Keratinocyte (primary cell): ENCODE results near the gene VRK2. TPM values are rescaled to one million over a fixed set of nuclear protein-coding genes. Genes with fewer than 3 reads are reported as not detected.

ENCODE experiments used
- DNase-seq: peaks from one replicate; pipeline ENCODE4 v3.0.0-alpha.2; 2011; ENCODE audit warnings: low read depth, missing footprints, low spot score
- FAIRE-seq: peaks from 2 replicates; lab custom pipeline; 2011; peaks lifted over from hg19 to GRCh38; lab: Jason Lieb, UNC
- H2AFZ ChIP-seq: 2 replicates; pipeline ENCODE4 v1.6.0; 2012; ENCODE audit warnings: low read length, control low read depth, inconsistent platforms; ENCODE audit not compliant: control insufficient read depth
- H3K27ac ChIP-seq: 2 replicates; pipeline ENCODE4 v1.5.1; 2011; ENCODE audit warnings: low read length; ENCODE audit not compliant: control insufficient read depth, insufficient read depth
- H3K27me3 ChIP-seq: 3 replicates; pipeline ENCODE4 v1.6.0; 2011; ENCODE audit warnings: low read length; ENCODE audit not compliant: control insufficient read depth, insufficient read depth; ENCODE audit errors: extremely low read depth
- H3K36me3 ChIP-seq, 2 experiments: 2 replicates in 1 of 2; 3 replicates in 1 of 2; pipeline ENCODE4 v1.5.1; 2011; ENCODE audit warnings: low read length in 2 of 2, mild to moderate bottlenecking in 1 of 2; ENCODE audit not compliant: control insufficient read depth in 2 of 2, insufficient read depth in 2 of 2; ENCODE audit errors: extremely low read depth in 1 of 2
- H3K4me1 ChIP-seq: 3 replicates; pipeline ENCODE4 v1.5.1; 2011; ENCODE audit warnings: low read length; ENCODE audit not compliant: control insufficient read depth, insufficient read depth; ENCODE audit errors: extremely low read depth
- H3K4me2 ChIP-seq: 3 replicates; pipeline ENCODE4 v1.6.0; 2011; ENCODE audit warnings: low read depth, low read length; ENCODE audit not compliant: control insufficient read depth, insufficient read depth; ENCODE audit errors: extremely low read depth
- H3K4me3 ChIP-seq, 3 experiments: fragments of 200-600 bp in 1 of 3; sonication (generic) in 1 of 3; 2 replicates in 2 of 3; 3 replicates in 1 of 3; pipeline ENCODE4 v1.5.1; 2011 to 2016; ENCODE audit warnings: low read length in 3 of 3, mild to moderate bottlenecking in 3 of 3, control low read depth in 2 of 3, inconsistent platforms in 1 of 3, low read depth in 1 of 3, mixed read lengths in 1 of 3, mixed run types in 1 of 3, moderate library complexity in 1 of 3; ENCODE audit not compliant: control insufficient read depth in 2 of 3, insufficient read depth in 2 of 3; ENCODE audit errors: extremely low read depth in 1 of 3
- H3K79me2 ChIP-seq: 2 replicates; pipeline ENCODE4 v1.6.0; 2012; ENCODE audit warnings: low read length; ENCODE audit not compliant: control insufficient read depth, insufficient read depth
- H3K9ac ChIP-seq: 3 replicates; pipeline ENCODE4 v1.6.0; 2011; ENCODE audit warnings: low read length; ENCODE audit not compliant: control insufficient read depth, insufficient read depth; ENCODE audit errors: extremely low read depth
- H3K9me1 ChIP-seq: 3 replicates; pipeline ENCODE4 v1.6.0; 2011; ENCODE audit warnings: low read length; ENCODE audit not compliant: control insufficient read depth, insufficient read depth; ENCODE audit errors: extremely low read depth
- H3K9me3 ChIP-seq: 2 replicates; pipeline ENCODE4 v1.5.1; 2012; ENCODE audit warnings: low read depth, low read length; ENCODE audit not compliant: control insufficient read depth
- H4K20me1 ChIP-seq: 3 replicates; pipeline ENCODE4 v1.6.0; 2011; ENCODE audit warnings: low read length; ENCODE audit not compliant: control insufficient read depth, insufficient read depth; ENCODE audit errors: extremely low read depth
- CTCF ChIP-seq, 3 experiments: IDR thresholded peaks in 1 of 3; conservative IDR thresholded peaks in 1 of 3; optimal IDR thresholded peaks in 1 of 3; 2 replicates in 2 of 3; 3 replicates in 1 of 3; pipeline versions ENCODE3 to v1.5.1; 2011; ENCODE audit warnings: low read length in 3 of 3, mild to moderate bottlenecking in 3 of 3, moderate library complexity in 2 of 3, control low read depth in 1 of 3, inconsistent platforms in 1 of 3; ENCODE audit not compliant: insufficient read depth in 2 of 3; ENCODE audit errors: extremely low read depth in 1 of 3
- EZH2 ChIP-seq: IDR thresholded peaks from one replicate; pipeline ENCODE4 v1.6.1; 2012; ENCODE audit warnings: inconsistent platforms, mild to moderate bottlenecking, low read length, moderate library complexity
- dilution Hi-C: fragments of 300-500 bp; cut with MboI; formaldehyde crosslinking; loops from one replicate; pipeline ENCODE4 v1.7.0; 2020; ENCODE audit warnings: low sequenced_read_pairs; ENCODE audit not compliant: extremely low pct_ligation_motif_present
- polyA plus RNA-seq, 5 experiments: library from polyadenylated mRNA; depleted of rRNA in 3 of 5; stranded (reverse) in 3 of 5; stranded (forward) in 1 of 5; unstranded in 1 of 5; fragments of >200 nt; gene quantifications; 1 replicate in 1 of 5; 2 replicates in 3 of 5; 3 replicates in 1 of 5; pipeline versions ENCODE4 v1.2.1 to v1.2.3, GENCODE V29; 2011 to 2012; ENCODE audit warnings: missing spikeins in 2 of 5, low read depth in 1 of 5, low replicate concordance in 1 of 5

VRK2 gene
- polyA plus RNA-seq, 1 donor (not counting 4 experiments of a cell fraction or from before 2014, with no cell fraction given), result 27.6 TPM

- H2AFZ ChIP-seq, result no peak overlapping the region
- no peaks in the 10 kb centered on the region for H3K27me3 ChIP-seq
- no peak overlapping the region for H3K4me3 ChIP-seq
- no peak overlapping the region for H3K9ac ChIP-seq
- FAIRE-seq, result no peak
- no peaks in the 10 kb centered on the region for H3K36me3 ChIP-seq
- no peaks in the 10 kb centered on the region for H3K4me1 ChIP-seq
- H3K9me3 ChIP-seq, result no peaks in the 10 kb centered on the region
- H3K9me1 ChIP-seq, result no peaks in the 10 kb centered on the region
- H3K27ac ChIP-seq, result no peak overlapping the region
- no peaks in the 10 kb centered on the region for H4K20me1 ChIP-seq
- no peak overlapping the region for H3K4me2 ChIP-seq
- TF ChIP-seq CTCF (optimal IDR thresholded peaks at IDR 0.05 in 1 of 3, IDR thresholded peaks at IDR 0.05 in 1 of 3, conservative IDR thresholded peaks at IDR 0.05 in 1 of 3; ENCODE audit: extremely low read depth in 1 of 3, insufficient read depth in 2 of 3, low read length in 3 of 3) (no peak), EZH2 (no peak)
- dilution Hi-C loops, result no loop called here
- no peak for DNase-seq
- no peaks in the 10 kb centered on the region for H3K79me2 ChIP-seq
Observed at GRCh38 chr2:58207189-58207588, 160.6 kb downstream of the VRK2 start.

Other genes starting within 250 kb of the VRK2 start
- 5.7 to 15.1 TPM (median 6.6 TPM) in 3 replicates for gene FANCL, start 194.5 kb downstream of the VRK2 start, polyA plus RNA-seq